NCI-H2029 treated with DMSO at 0.1 percent for 48 hours (cell line): ENCODE results near the gene PDRG1.
"Not testable (repeated sequence)": the region's sequence is repeated elsewhere in the genome, so short reads cannot be mapped to it uniquely, and the experiment has no call there.

Experiments used
- DNase-seq: peaks from one replicate; lab custom pipeline; 2025; lab: John Stamatoyannopoulos, UW

The PDRG1 gene

GRCh38 chr20:31926493-31926892 is 25.4 kb downstream of the PDRG1 start:
- no peak for DNase-seq

GRCh38 chr20:31925631-31926030 is 26.2 kb downstream of the PDRG1 start:
- no peak for DNase-seq

DNA sequence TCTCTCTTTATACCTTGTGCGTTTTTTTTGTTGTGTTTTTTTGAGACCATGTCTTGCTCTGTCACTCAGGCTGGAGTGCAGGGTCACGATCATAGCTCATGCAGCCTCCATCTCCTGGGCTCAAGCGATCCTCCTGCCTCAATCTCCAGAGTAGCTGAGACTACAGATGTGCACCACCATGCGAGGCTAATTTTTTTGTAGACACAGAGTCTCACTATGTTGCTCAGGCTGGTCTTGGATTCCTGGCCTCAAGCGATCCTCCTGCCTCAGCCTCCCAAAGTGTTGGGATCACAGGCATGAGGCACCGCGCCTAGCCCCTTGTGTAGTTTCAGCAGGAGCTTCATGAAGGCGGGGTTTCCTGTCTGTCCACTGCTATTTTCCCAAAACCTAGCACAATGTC is 27.3 kb downstream of the PDRG1 start:
- no peak for DNase-seq

DNA sequence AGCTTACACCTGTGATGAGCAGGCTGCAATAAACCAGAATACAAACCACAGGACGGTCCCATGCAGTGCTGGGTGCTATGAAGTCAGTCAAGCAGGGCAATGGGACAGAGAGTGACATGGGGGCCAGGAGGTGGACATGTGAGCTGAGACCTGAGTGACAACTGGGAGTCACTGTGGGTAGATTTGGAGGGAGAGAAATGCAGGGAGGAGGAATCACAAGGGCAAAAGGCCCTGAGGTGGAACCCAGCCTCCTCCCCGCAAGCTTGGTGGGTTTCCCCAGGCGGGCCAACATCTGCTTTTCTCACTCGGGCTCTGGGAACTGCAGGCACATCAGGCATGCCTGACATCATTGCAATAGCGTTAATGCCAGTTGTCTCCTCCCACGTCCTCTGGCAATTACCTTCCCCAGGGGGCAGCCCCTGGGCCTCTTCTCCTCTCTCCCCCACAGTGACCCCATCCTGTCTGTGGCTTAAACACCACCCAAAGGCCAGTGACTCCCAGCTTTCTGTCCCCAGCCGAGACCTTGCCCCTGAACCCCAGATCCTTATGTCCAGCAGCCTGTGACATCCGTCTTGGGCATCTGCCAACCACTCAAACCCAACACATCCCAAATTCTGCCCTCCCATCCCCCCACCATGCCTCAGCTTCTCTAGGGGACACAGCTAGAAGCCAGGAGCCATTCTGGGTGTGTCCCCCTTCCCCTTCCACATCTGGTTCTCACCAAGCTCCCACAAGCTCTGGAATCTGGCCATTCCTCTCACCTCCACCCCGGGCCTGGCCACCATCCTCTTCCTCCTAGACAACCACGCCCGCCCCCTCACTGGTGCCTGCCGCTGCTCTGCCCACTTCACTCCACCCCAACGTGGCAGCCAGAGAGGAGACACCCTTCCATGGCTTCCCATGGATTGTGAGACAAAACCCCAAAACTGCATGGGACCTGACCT is 28.2 kb downstream of the PDRG1 start:
- DNase-seq, result no peak

DNA sequence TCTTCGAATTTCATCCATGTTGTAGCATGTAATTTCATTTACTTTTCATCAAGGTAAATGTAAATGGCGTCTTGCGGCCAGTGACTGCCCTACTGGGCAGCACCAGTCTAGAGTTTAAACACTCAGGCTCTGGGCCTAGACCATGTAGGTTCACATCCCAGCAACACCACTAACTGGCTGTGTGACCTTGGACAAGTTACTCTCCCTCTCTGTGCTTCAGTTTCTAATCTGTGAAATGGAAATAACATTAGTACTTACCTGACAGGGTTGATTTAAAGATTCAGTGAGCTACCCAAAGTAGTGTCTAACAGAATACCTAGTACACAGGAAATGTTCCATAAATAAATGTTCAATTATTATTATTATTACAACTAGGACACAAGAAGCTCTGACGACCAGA is 29.3 kb downstream of the PDRG1 start:
- DNase-seq, result no peak

DNA sequence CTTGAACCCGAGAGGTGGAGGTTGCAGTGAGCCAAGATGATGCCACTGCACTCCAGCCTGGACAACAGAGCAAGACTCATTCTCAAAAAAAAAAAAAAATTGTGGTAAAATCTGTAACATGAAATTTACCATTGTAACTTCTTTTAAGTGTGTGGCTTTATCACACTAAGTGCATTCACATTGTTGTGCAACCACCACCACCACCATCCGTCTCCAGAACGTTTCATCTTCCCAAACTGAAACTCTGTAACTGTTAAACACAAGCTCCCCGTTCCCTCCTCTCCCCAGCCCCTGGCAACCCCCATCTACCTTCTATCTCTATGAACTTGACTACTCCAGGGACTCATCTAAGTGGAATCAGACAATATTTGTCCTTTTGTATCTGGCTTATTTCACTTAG is 29.7 kb downstream of the PDRG1 start:
- DNase-seq, result no peak

GRCh38 chr20:31921480-31921879 is 30.4 kb downstream of the PDRG1 start:
- DNase-seq, result not testable (repeated sequence)

- DNase-seq, result no peak
Measured at GRCh38 chr20:31920275-31920855, 31.5 kb downstream of the PDRG1 start.

GRCh38 chr20:31919410-31920155 is 32.3 kb downstream of the PDRG1 start:
- no peak for DNase-seq

- DNase-seq, result no peak
Measured at GRCh38 chr20:31918466-31919105, 33.3 kb downstream of the PDRG1 start.

GRCh38 chr20:31917962-31918412 is 33.9 kb downstream of the PDRG1 start:
- DNase-seq, result not testable (repeated sequence)

DNA sequence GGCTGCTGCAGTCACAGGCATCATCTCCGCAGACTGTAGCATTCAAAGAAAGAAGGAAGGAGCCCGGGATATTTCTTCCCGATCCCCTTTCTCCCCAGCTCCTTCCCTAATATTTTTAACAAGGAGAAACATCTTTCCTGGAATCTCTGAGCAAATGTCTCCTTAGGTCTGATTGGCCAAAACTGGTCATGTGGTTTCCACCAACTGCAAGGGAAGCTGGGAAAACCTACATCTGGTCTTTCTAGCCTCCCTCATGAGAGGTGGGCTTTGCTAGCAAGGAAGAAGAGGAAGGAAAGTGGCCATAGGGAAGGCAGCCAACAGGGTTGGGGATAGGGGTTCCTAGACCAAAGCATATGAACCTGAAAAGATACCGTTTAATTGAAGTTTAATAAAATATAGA is 35.1 kb downstream of the PDRG1 start:
- no peak for DNase-seq

DNA sequence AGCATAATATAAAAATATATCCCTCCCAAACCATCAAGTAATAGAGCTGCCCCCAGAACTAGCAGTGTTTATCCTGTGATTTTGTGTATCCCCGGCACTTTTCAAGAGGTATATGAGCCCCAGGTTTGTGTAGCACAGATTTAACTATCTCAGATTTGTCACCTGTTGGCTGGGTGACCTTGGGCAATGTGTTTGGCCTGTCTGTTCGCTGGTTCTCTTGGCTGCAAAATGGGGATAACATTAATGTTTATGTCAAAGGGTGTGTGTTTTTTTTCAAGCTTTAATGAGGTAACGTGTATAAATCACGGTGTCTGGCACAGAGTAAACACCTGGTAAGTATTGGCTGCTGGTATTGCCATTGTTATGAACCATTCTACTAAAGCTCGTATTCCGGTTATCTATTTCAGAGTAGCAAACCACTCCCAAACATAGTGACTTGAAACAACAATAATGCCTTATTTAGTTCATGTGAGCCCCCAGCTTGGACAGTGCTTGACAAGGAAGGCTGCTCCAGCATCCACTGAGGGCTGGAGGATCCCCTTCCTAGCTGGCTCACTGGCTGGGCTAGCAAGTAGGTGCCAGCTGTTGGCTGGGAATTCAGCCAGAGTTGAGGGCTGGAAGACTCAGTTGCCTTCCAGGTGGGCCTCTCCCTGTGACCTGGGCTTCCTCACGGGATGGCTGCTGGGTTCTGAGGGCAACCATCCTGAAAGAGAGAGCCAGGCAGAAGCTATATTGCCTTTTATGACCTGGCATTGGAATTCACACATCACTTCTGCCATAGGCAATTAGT is 36.2 kb downstream of the PDRG1 start:
- DNase-seq, result no peak

DNA sequence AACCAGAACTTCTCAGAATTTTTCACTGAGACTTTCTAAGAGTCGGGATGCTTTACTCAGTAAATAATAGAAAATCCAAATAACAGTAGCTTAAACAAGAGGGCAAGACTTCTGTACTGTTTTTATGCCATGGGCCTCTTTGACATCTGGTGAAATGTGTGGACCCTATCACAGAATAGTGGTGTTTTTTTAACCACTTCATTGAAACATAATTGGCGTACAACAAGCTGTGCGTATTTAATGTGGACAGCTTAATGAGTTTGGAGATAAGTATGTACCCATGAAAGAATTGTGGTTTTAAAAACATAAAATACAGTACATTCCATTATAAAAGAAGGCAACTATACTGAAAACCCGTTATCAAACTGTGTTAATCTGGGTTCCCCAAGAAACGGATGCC is 37.7 kb downstream of the PDRG1 start:
- no peak for DNase-seq

DNA sequence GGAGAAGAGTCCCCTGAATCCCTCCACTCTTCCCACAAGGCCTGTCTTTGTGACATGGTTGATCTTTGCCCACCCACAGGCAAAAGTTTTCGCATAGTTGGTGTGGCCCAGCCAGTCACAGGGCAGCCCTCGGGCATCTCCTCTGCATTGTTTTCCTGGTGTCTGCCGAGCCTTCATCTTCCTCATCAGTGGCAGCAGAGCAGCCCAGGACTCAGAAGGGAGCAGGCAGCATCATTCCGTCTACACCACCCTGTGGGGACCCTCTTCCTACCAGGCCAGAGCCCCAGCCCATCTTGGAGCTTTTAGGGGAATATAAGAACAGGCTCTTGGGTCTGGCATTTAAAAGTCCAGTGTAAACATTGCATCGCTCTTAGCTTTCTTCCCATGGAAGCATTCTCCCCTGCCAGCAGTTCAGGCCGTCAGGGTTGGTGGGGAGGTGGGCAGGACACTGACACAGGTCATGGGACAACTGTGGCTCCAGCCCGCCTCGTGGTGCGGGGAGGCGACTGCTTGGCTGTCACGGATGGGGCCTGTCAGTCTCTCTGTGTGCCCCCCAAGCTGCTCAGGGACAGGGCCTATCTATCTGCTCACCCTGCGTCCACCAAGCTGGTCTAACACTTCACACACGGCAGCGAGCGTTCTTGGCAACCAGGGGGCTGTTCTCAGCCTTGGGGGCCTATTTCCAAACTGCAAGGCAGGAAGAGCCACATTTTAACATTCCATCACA is 38.3 kb downstream of the PDRG1 start:
- DNase-seq, result no peak

GRCh38 chr20:31910071-31910803 is 41.6 kb downstream of the PDRG1 start:
- DNase-seq, result no peak

DNA sequence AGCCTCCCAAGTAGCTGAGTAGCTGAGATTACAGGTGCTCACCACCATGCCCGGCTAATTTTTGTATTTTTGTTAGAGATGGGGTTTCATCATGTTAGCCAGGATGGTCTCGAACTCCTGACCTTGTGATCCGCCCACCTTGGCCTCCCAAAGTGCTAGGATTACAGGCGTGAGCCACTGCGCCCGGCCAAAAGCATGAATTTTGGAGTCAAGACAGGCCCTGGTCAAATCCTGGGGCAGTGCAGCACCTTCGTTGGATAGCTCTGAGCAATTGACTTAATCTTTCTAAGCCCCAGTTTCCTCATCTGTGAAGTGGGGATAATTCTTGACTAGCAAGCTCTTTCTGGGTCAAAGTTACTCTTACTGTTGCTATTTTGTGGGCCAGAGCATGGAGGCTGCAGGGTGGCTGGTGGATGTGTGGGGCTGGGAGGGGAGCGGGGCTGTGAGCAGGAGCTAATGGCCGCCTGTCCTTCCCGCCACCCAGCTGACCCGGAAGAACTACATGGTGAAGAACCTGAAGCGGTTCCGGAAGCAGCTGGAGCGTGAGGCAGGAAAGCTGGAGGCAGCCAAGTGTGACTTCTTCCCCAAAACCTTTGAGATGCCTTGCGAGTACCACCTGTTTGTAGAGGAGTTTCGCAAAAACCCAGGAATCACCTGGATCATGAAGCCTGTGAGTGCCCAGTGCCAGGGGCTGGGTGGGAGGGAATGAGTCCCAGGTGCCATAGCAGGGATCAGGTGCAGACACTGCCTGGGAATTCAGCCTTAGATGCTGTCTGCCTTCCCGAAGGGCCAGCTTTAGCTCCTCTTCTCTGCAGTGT is 42.4 kb downstream of the PDRG1 start:
- DNase-seq, result no peak

GRCh38 chr20:31908424-31908823 is 43.4 kb downstream of the PDRG1 start:
- no peak for DNase-seq

GRCh38 chr20:31908016-31908415 is 43.8 kb downstream of the PDRG1 start:
- no peak for DNase-seq
